Measurements from ENCODE around the gene AP1G1.
A peak's percentile ranks its signal among the peaks of the same experiment; 100 is the strongest.
"Not testable (repeated sequence)": the region's sequence is repeated elsewhere in the genome, so short reads cannot be mapped to it uniquely, and the experiment has no call there.

AP1G1 gene

GRCh38 chr16:71808593-71809459, at the start of gene AP1G1:
Gene AP1G1, minus strand, starts transcription at chr16:71808834. Its CDS starts 19,355 bp downstream, at chr16:71789479.
- DNase-seq (ENCODE audit: low read depth in 3 of 3, low spot score in 1 of 3) = peak; percentile 75 to 91 (median 88)

- no peak for DNase-seq (ENCODE audit: low read depth in 3 of 3, low spot score in 1 of 3)
Measured at GRCh38 chr16:71855937-71856662, 47.5 kb upstream of the AP1G1 start.

- no peak for DNase-seq (ENCODE audit: low read depth in 3 of 3, low spot score in 1 of 3)
Measured at GRCh38 chr16:71854369-71854948, 45.8 kb upstream of the AP1G1 start.

- no peak for DNase-seq (ENCODE audit: low read depth in 3 of 3, low spot score in 1 of 3)
Measured at GRCh38 chr16:71853413-71853812, 44.8 kb upstream of the AP1G1 start.

- DNase-seq (ENCODE audit: low read depth in 3 of 3, low spot score in 1 of 3) = no peak
Measured at GRCh38 chr16:71852561-71852960, 43.9 kb upstream of the AP1G1 start.

GRCh38 chr16:71852158-71852557, 43.5 kb upstream of the AP1G1 start:
- no peak for DNase-seq (ENCODE audit: low read depth in 3 of 3, low spot score in 1 of 3)

DNA sequence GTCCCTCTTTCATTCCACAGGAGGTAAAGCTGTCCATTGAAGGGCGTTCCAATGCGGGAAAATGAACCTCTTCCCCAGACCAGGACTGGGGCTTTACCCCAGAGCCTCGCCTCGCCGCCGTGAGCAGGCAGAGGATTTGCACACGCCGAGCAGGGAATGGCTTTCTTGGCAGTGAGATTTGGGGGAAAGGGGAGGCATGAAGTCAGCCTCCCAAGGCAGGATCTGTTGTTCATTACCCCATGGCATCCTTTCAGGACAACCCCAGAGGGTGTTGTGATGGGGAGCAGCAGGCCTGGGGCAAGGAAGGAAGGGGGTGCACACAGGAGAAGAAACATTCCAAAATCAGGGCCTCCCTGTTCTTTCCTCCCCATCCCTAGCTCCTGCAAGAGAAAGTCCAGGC, 43.1 kb upstream of the AP1G1 start:
- no peak for DNase-seq (ENCODE audit: low read depth in 3 of 3, low spot score in 1 of 3)

DNA sequence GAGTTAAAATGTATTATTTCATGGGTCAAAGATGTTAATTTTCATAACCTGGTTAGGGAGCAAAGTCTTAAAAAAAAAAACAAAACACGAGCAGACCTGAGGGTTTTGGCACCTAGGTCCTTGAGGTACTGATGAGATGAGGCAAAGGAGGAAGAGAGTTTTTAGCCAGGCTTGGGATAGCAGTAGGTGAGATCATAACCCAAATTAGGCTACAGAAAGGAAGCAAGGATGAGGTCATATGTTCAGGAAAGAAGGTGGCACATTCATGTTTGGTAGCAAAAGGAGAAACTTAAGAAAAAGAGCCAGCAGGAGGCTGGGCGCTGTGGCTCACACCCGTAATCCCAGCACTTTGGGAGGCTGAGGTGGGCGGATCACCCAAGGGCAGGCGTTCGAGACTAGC, 40.0 kb upstream of the AP1G1 start:
- no peak for DNase-seq (ENCODE audit: low read depth in 3 of 3, low spot score in 1 of 3)

GRCh38 chr16:71847096-71847495, 38.5 kb upstream of the AP1G1 start:
- DNase-seq (ENCODE audit: low read depth in 3 of 3, low spot score in 1 of 3) = no peak

- no peak for DNase-seq (ENCODE audit: low read depth in 3 of 3, low spot score in 1 of 3)
Measured at GRCh38 chr16:71846431-71846830, 37.8 kb upstream of the AP1G1 start.

DNA sequence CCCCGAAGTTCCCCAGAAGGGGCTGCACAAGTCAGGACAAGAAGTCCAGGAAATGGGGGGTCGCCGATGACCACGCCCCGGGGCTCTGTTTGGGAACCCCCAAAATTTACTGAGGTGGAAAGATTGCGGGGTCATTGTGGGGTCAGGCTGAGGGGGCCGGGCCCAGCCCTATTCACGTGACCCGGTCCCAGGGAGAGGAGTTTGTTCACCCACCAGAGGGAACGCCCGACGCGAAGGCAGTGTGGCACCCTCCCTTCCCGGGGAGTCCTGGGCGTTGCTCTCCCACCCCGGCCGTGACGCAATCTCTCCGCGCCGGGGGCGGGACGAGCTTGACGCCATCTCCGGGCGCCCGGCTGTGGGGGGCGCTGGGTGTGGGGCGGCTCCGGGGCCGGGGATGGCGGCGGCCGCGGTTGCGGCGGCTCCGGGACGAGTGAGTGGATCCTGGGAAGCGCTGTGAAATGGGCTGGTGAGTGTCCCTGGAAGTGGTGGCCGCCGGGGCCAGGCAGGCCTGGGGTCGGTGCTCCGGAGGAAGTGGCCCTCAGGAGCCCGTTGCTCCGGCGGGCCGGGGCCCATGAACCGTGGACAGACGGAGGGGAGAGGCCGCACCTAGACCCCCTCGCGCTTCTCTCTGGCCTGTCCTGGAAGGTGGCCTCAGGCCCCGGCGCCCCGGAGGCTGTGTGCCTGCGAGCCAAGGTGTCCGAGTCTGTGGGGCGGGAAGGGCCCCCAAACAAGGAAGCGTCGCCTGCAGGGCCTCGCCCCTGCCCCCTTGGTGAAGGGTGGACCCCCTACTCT, 37.2 kb upstream of the AP1G1 start, which contains the start of gene ATXN1L:
Gene ATXN1L (plus strand): TSS at position 338 of the 792 bp plus-strand sequence. CDS start 3,765 bp downstream, outside the sequence.
- DNase-seq (ENCODE audit: low read depth in 3 of 3, low spot score in 1 of 3) = peak; percentile 79 to 96 (median 89)

- DNase-seq (ENCODE audit: low read depth in 3 of 3, low spot score in 1 of 3) = no peak
Measured at GRCh38 chr16:71843572-71843971, 34.9 kb upstream of the AP1G1 start.

- no peak for DNase-seq (ENCODE audit: low read depth in 3 of 3, low spot score in 1 of 3)
Measured at GRCh38 chr16:71840052-71840451, 31.4 kb upstream of the AP1G1 start.

DNA sequence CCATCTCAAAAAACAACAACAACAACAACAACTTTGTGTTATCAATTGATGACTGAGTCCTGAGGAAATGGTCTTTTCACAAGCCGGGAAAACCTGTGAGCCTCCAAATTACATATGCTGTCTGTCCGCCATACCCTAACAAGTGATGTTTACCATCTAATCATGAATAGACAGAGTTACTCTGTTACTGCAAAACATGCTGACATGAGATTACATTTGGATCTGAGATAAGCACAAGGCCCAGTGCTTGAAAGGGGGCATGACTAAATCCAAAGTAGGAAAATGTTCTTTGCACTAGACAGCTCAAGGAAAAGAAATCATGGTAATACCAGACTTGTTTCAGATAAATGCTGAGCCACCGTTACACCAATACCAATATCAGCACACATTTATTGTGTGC, 28.5 kb upstream of the AP1G1 start:
- DNase-seq (ENCODE audit: low read depth in 3 of 3, low spot score in 1 of 3) = no peak

GRCh38 chr16:71834291-71834690, 25.7 kb upstream of the AP1G1 start:
- DNase-seq (ENCODE audit: low read depth in 3 of 3, low spot score in 1 of 3) = no peak

GRCh38 chr16:71832112-71832511, 23.5 kb upstream of the AP1G1 start:
- DNase-seq (ENCODE audit: low read depth in 3 of 3, low spot score in 1 of 3) = not testable (repeated sequence)

DNA sequence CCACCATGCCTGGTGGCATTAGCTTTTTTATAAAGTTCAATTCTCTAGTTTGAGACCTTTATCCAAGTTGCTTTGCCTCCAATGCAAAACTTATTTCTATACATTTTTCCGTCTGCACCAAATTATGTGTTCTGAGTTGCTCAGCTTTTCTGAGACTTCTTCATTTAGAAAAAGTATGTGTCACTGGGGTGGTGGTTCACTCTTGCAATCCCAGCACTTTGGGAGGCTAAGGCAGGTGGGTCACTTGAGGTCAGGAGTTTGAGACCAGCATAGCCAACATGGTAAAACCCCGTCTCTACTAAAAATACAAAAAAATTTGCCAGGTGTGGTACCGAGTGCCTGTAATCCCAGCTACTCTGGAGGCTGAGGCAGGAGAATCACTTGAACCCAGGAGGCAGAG, 23.1 kb upstream of the AP1G1 start:
- not testable (repeated sequence) for DNase-seq (ENCODE audit: low read depth in 3 of 3, low spot score in 1 of 3)

DNA sequence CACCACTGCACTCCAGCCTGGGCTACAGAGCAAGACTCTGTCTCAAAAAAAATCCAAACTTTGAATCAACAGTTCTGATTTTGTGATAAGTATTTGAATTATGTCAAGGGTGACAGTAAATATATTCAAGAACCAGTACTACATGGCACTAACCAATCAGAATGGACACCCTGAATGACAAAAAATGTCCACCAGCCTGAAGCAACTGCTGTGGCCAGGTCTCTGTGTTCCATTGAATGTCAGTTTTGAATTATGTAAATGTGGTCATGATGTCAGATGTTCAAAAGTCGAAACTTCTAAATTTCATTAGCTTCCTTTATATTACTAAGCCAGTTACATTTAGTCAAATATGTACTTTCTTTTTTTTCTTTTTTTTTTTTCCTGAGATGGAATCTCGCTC, 21.7 kb upstream of the AP1G1 start:
- DNase-seq (ENCODE audit: low read depth in 3 of 3, low spot score in 1 of 3) = no peak

- no peak for DNase-seq (ENCODE audit: low read depth in 3 of 3, low spot score in 1 of 3)
Measured at GRCh38 chr16:71826533-71827017, 17.9 kb upstream of the AP1G1 start.

DNA sequence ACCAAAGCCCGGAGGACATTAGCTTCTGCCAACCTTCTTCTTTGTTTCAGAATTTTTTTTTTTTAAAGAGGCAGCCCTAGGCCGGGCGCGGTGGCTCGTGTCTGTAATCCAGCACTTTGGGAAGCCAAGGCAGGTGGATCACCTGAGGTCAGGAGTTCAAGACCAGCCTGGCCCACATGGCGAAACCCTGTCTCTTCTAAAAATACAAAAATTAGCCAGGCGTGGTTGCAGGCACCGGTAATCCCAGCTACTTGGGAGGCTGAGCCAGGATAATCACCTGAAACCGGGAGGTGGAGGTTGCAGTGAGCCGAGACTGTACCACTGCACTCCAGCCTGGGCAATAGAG, 8.5 kb upstream of the AP1G1 start:
- not testable (repeated sequence) for DNase-seq (ENCODE audit: low read depth in 3 of 3, low spot score in 1 of 3)

GRCh38 chr16:71811261-71811803, 2.7 kb upstream of the AP1G1 start:
- DNase-seq (ENCODE audit: low read depth in 3 of 3, low spot score in 1 of 3) = no peak

Measured in stimulated activated CD4-positive, alpha-beta T cell treated with anti-CD3 and anti-CD28 coated beads, TNF-alpha, amount 100 ng/mL, for 1 hour (primary cell).